Type B pancreatic cell (in vitro differentiated cells): Measurements from ENCODE around the gene PALD1. TPM values are rescaled to one million over a fixed set of nuclear protein-coding genes. Genes with fewer than 3 reads are reported as not detected.

ENCODE experiments used
- DNase-seq: peaks from one replicate; pipeline ENCODE4 v3.0.0; 2021; ENCODE audit warnings: mixed read lengths; ENCODE audit not compliant: unreplicated experiment; ENCODE audit errors: extremely low spot score
- H3K27ac Mint-ChIP-seq: 2 replicates; pipeline ENCODE4 v1.8.0; 2021; ENCODE audit warnings: mild to moderate bottlenecking, mixed read lengths
- H3K27me3 Mint-ChIP-seq: 2 replicates; pipeline ENCODE4 v1.8.0; 2021; ENCODE audit warnings: mixed read lengths
- H3K36me3 Mint-ChIP-seq: 2 replicates; pipeline ENCODE4 v1.8.0; 2021; ENCODE audit warnings: mixed read lengths
- H3K4me1 Mint-ChIP-seq: one replicate; pipeline ENCODE4 v1.8.0; 2021; ENCODE audit warnings: mixed read lengths; ENCODE audit not compliant: unreplicated experiment
- H3K4me3 Mint-ChIP-seq: 2 replicates; pipeline ENCODE4 v1.8.0; 2021; ENCODE audit warnings: mild to moderate bottlenecking, mixed read lengths
- H3K9me3 Mint-ChIP-seq: 2 replicates; pipeline ENCODE4 v1.8.0; 2021; ENCODE audit warnings: mixed read lengths
- total RNA-seq: library from RNA; stranded (reverse); gene quantifications from 2 replicates; pipeline ENCODE4 v1.2.1, GENCODE V29; 2021; ENCODE audit warnings: low replicate concordance
- TF ChIP-seq, protein P1 (sequence below): fragments of 200-600 bp; sonication (generic); conservative IDR thresholded peaks from 2 replicates; pipeline ENCODE4 v1.5.0; 2021; ENCODE audit warnings: antibody characterized with exemption, mild to moderate bottlenecking

Gene PALD1
- total RNA-seq, 1 donor from 2014 or later: 9.6 TPM

DNA sequence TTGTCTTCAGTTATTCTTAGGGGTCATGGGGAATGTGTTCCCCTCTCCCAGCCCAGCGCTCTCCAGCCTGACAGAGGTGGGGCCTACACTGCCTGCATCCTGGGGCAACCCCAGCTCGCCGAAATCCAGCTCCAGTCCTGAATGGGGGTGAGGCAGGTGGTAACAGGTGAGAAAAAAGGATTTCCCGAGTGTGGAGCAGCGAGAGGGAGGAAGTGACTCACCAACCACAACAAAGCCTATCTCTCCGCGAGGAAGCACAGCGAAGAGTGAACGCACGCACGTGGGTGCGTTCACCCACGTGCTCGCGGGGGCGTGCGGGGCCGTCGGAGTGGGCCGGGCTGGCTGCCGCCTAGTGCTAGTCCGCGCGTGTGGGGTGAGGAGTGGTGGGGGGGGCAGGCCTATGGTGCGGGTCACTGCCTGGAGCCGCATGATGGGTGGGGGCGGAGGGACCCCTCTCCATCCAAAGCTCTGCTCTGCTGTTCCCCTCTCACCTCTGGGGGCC, 855 bp upstream of the PALD1 start:
- H3K27me3 Mint-ChIP-seq: peaks cover 47% of the 10 kb centered on the region

GRCh38 chr10:70479165-70479581, 606 bp downstream of the PALD1 start:
- Mint-ChIP-seq H3K36me3 (no peaks in the 10 kb centered on the region), H3K4me1 (peaks cover 32% of the 10 kb centered on the region), H3K27ac (no peak overlapping the region), H3K4me3 (peak overlapping the region; percentile 81), H3K27me3 (peaks cover 49% of the 10 kb centered on the region), H3K9me3 (no peaks in the 10 kb centered on the region)
- TF ChIP-seq, protein P1, sequence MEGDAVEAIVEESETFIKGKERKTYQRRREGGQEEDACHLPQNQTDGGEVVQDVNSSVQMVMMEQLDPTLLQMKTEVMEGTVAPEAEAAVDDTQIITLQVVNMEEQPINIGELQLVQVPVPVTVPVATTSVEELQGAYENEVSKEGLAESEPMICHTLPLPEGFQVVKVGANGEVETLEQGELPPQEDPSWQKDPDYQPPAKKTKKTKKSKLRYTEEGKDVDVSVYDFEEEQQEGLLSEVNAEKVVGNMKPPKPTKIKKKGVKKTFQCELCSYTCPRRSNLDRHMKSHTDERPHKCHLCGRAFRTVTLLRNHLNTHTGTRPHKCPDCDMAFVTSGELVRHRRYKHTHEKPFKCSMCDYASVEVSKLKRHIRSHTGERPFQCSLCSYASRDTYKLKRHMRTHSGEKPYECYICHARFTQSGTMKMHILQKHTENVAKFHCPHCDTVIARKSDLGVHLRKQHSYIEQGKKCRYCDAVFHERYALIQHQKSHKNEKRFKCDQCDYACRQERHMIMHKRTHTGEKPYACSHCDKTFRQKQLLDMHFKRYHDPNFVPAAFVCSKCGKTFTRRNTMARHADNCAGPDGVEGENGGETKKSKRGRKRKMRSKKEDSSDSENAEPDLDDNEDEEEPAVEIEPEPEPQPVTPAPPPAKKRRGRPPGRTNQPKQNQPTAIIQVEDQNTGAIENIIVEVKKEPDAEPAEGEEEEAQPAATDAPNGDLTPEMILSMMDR: no peak
- no peak for DNase-seq

More for the DNA sequence above, 855 bp upstream of the PALD1 start:
- Mint-ChIP-seq H3K4me1 (peaks cover 27% of the 10 kb centered on the region), H3K4me3 (peak overlapping the region; percentile 83), H3K36me3 (no peaks in the 10 kb centered on the region), H3K9me3 (no peaks in the 10 kb centered on the region), H3K27ac (no peak overlapping the region)
- DNase-seq: no peak
- TF ChIP-seq, protein P1: no peak

- H3K4me1 Mint-ChIP-seq: peaks cover 29% of the 10 kb centered on the region
- DNase-seq: no peak
- H3K9me3 Mint-ChIP-seq: no peaks in the 10 kb centered on the region
- H3K27me3 Mint-ChIP-seq: peaks cover 45% of the 10 kb centered on the region
- H3K27ac Mint-ChIP-seq: no peak overlapping the region
- no peaks in the 10 kb centered on the region for H3K36me3 Mint-ChIP-seq
- TF ChIP-seq, protein P1: no peak
- H3K4me3 Mint-ChIP-seq: peak overlapping the region; percentile 81
Observed at GRCh38 chr10:70479626-70480238, 1.2 kb downstream of the PALD1 start.

DNA sequence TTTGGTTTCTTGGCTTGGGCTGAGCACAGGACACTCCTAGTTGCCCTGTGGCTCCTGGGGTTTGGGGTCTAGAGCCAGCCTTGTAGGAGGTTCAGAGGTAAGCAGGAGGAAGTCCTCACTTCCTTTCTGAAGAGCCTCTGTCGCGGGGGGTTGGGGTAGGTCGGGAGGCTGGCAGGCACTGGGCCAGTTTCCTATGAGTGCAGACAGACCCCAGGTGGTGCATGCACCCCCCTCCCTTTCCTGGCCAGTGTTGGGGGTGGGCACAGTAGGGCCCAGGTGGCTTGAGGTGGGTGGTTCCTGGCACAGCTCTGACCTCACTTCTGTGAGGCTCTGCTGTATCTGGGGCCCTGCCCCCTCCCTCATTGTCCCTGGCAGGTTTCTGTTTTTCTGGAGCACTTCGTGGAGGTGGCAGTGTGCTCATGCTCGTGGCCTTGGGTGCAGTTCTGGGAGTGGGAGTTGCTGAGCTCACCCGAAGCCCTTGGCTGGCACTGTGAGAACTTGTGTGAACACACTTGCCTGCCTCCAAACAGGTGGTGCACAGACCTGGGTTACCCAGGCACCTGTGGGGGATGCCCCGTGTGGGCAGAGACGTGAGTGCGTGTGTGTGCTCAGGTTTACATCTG, 1.8 kb downstream of the PALD1 start:
- Mint-ChIP-seq H3K27ac (no peak overlapping the region), H3K27me3 (peaks cover 40% of the 10 kb centered on the region), H3K9me3 (no peaks in the 10 kb centered on the region), H3K4me1 (peaks cover 22% of the 10 kb centered on the region), H3K4me3 (peak overlapping the region; percentile 70), H3K36me3 (no peaks in the 10 kb centered on the region)
- TF ChIP-seq, protein P1: no peak
- no peak for DNase-seq

DNA sequence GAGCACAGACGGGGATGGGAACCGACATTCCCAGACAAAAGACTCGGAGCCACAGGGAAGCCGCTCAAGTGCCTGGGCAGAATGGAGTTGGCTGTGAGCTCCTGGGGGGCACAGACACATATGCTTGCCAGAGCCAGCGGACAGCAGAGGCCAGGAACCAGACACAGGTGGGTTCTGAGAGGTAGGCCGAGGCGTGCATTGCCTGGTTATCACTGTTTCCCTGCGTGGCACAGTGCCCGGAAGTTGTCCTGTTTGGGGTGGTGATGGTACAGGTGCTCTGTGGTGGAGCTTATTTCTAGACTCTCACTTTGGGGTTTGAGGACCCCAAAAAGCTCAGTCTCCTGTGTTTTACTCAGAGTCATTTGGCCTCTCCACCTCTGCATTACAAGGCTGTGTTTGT, 2.5 kb downstream of the PALD1 start:
- Mint-ChIP-seq H3K27me3 (peaks cover 40% of the 10 kb centered on the region), H3K4me3 (no peak overlapping the region), H3K36me3 (no peaks in the 10 kb centered on the region), H3K9me3 (no peaks in the 10 kb centered on the region), H3K27ac (no peak overlapping the region), H3K4me1 (peaks cover 21% of the 10 kb centered on the region)
- TF ChIP-seq, protein P1: no peak
- DNase-seq: no peak
